KG1 (cell line): ENCODE data around the gene SRRM4.
"Not testable (repeated sequence)": the region's sequence is repeated elsewhere in the genome, so short reads cannot be mapped to it uniquely, and the experiment has no call there.

Source experiments
- DNase-seq: peaks from one replicate; lab custom pipeline; 2025; lab: John Stamatoyannopoulos, UW

Gene SRRM4

GRCh38 chr12:118981285-118982211, at the start of gene SRRM4:
TSS of gene SRRM4 (plus strand) at chr12:118981541. CDS start at chr12:118981883, 342 bp downstream.
- no peak for DNase-seq

- no peak for DNase-seq
These were observed 35.1 kb upstream of the SRRM4 start for GRCh38 chr12:118946256-118946655.

GRCh38 chr12:118958520-118958919, 22.8 kb upstream of the SRRM4 start:
- no peak for DNase-seq

- DNase-seq = no peak
These were observed 22.0 kb upstream of the SRRM4 start for GRCh38 chr12:118959348-118959747.

- no peak for DNase-seq
These were observed 21.3 kb upstream of the SRRM4 start for GRCh38 chr12:118959985-118960560.

- DNase-seq = no peak
These were observed 20.5 kb upstream of the SRRM4 start for GRCh38 chr12:118960865-118961264.

GRCh38 chr12:118964988-118965387, 16.4 kb upstream of the SRRM4 start:
- DNase-seq = no peak

GRCh38 chr12:118970856-118971255, 10.5 kb upstream of the SRRM4 start:
- no peak for DNase-seq

- DNase-seq = no peak
These were observed 8.4 kb upstream of the SRRM4 start for GRCh38 chr12:118972982-118973381.

GRCh38 chr12:118979763-118980406, 1.5 kb upstream of the SRRM4 start:
- DNase-seq = no peak

GRCh38 chr12:118980407-118981014, 830 bp upstream of the SRRM4 start:
- DNase-seq = no peak

- no peak for DNase-seq
These were observed 961 bp downstream of the SRRM4 start for GRCh38 chr12:118982302-118982701.

GRCh38 chr12:118982984-118983761, 1.8 kb downstream of the SRRM4 start:
- DNase-seq = no peak

- DNase-seq = no peak
These were observed 3.0 kb downstream of the SRRM4 start for GRCh38 chr12:118984161-118984943.

GRCh38 chr12:118986050-118986449, 4.7 kb downstream of the SRRM4 start:
- no peak for DNase-seq

GRCh38 chr12:118999107-118999506, 17.8 kb downstream of the SRRM4 start:
- no peak for DNase-seq

- no peak for DNase-seq
These were observed 23.7 kb downstream of the SRRM4 start for GRCh38 chr12:119005085-119005484.

GRCh38 chr12:119005913-119006312, 24.6 kb downstream of the SRRM4 start:
- DNase-seq = no peak

- no peak for DNase-seq
These were observed 25.4 kb downstream of the SRRM4 start for GRCh38 chr12:119006746-119007145.

- DNase-seq = not testable (repeated sequence)
These were observed 26.9 kb downstream of the SRRM4 start for GRCh38 chr12:119008273-119008672.

- DNase-seq = no peak
These were observed 27.4 kb downstream of the SRRM4 start for GRCh38 chr12:119008691-119009221.
